ENCODE results near the gene PDK4.
"Not testable (repeated sequence)": the region's sequence is repeated elsewhere in the genome, so short reads cannot be mapped to it uniquely, and the experiment has no call there.

PDK4 gene

DNA sequence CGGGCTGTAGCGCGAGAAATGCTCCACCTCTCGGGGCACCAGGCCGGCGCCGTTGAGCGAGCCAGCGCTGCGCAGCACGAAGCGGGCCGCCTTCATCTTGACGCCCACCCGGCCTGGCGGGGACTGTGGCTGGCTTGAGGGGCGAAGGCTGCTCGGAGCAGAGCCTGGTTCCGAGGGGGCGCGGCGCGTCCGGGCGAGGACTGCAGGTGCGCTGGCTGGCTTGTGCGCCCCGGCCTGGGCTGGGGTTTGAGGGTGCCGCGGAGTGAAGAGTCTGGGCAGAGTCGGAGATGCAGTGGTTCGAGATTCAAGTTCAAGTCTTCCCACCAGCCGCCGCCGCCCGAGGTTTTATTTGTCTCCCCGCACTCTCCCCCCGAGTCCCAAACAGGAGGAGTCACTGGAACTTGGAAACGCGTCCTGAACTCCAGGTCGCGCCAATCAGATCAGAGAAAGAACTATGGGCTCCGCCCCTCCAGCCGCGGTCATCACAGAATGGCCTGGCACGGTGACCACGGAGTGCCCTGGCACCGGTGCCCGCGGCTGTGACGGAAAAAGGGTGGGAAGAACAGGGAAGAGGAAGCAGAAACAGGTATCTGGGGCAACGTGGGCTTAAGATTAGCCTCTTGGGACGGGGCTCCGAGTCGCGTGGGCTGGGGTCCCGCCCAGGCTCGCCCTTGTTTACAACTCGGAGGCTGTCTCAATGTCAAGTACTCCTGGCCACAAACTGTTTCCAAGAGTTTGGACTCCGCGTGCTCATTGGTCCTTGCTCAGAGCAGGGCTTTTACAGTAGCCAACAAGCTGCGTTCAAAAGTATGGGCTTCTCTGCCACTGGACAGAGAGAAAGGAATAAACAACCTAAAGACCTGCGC, at the start of gene PDK4:
PDK4 (minus strand) TSS at position 319 of the 866 bp plus-strand sequence; CDS start at position 96, 223 bp downstream.
- DNase-seq: no peak

DNA sequence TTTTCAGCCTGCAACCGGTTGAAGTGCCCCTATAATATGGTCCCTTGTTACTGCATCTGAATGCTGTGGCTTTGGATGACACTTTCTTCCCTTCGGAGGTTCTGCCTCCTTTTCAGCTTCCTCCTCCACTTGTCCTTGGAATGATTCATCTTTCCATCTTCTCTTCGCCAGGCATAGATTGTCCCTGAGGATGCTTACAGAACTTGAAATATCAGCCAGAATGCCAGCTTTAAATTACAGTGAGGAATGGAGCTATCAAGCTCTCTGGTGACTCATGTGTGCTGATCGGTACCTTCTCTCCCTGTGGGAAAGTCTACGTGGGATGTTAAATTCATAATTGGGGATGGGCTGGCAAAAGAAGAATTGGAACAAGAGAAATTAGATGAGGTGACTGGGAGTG, 45.9 kb upstream of the PDK4 start:
- DNase-seq: no peak

DNA sequence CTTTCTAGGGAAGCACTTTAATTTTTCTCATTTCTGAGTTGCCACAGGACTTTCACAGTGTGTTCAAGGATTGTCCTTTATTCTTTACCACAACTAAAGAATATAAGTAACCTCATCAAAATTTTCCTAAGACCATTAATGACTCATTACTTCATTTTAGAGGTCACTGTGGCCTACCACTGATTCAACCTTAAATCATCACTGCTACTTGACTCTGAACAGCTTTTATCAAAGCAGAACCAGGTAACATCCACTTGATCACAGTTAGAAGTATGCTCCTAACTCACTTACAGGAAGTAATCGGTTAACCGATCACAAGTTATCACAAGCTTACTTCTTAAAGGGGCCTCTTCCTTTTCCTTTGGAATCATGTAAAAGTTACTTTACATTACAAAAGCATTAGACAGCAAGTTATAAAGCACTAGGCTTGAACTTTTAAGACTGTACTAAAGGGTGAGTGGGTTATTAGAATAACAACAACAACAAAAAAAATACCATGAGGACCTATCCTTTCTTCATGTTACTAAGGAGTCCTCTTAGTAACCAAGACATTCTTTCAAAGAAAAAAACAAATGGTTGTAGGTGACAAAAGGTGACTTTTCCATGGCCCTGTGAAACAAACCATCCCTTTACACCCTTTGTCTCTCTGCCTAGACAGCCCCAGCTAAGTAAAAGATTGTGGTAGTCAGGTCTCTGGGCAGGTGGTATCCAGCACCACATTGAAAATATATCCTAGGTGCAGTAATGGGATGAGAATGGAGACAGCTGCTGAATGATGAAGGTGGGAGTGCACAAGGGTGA, 40.0 kb upstream of the PDK4 start:
- no peak for DNase-seq

DNA sequence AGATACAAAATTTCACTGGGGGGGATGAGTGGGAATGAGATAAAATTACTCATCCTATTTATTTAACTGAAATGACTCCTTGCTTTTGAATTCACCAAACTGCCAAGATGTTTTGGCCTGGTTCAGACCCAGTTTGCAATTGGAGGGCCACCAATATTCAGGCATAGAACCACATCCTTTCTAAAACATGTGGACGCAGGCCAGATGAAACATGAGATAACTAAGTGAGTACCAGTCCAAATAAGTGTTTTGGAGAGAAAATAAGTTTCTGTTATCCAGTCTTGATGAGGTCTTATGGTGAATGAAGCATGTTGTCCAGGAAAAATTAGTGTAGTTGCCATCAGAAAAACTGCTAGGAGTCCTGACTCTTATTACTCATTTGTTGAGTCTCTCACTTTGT, 36.3 kb upstream of the PDK4 start:
- no peak for DNase-seq

GRCh38 chr7:95631527-95631926, 35.2 kb upstream of the PDK4 start:
- no peak for DNase-seq

DNA sequence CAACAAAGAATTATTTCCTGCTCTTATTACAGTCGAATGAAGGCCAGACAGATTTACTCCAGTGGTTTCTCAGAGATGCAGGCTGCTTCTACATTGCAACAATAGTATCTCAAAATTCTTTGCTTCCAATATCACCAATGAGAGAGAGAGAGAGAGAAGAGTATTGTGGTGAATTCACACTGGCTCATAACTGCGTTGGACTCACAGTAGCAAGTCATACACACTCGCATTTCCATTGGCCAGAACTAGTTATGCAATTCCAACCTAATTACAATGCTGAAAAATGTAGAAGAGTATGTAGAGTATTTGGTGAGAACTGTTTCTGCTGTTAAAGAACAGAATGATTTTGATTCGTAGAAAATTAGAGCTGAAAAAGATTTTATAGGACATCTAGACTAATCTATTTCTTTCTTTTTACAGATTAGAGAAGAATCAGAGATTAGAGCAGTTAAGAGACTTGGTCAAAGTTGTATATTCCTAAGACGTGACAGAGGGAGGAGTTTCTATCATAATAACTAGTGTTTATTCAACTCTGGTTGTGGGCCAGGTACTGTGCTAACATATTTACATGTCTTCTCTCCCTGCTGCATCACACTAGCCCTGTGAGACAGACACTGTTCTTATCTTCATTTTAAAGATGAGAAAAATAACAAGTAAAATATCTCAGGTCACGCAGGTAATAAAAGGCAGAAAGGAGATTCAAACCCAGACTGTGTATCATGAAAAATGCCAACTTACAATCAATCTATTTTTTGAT, 34.6 kb upstream of the PDK4 start:
- DNase-seq: no peak

DNA sequence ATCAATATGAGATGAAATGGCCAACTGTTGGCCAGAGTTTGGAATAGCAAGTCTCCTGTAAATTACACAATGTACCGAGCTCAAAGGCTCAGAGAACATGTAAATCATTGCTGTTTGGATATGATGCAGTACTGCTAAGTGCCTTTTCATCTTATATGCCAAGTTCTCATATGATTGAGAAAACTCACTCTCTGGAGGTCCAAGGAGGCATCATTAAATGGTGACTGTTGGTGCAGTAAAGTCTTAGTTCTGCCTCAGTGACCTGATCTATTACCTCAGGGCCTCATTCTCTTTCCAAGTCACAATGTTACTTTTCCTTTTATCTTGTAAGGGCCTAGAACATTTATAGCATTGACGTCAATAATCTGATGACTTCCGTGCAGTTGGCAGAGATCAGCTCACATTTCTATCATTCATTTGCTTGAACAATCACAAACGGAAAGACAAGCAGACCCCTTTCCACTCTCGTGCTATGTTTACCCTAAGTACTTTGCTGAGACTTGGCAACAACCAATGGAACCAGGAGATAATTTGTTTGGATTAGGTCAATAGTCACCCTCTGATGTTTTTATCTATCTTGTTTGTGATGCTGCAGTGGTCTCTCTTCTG, 32.6 kb upstream of the PDK4 start:
- no peak for DNase-seq

DNA sequence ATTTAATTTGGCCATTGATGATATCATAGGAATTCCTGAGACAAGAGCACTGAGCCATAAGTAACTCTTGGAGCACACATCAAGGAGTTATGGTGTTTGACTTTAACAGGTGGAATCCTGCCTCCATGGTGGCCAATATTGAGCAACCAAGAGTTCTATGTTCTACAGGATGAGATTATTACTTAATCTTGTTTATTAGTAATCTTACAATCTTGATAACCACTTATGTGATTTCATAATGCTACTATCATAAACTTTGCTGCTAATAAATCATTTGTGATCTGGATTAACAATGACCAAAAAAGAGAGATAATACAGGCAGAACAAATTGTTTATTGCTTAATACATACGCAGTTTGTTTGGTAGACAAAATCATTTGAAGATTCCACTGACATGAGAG, 27.5 kb upstream of the PDK4 start:
- DNase-seq: no peak

- DNase-seq: no peak
Observed at GRCh38 chr7:95622859-95623258, 26.5 kb upstream of the PDK4 start.

- DNase-seq: no peak
Observed at GRCh38 chr7:95622001-95622549, 25.8 kb upstream of the PDK4 start.

DNA sequence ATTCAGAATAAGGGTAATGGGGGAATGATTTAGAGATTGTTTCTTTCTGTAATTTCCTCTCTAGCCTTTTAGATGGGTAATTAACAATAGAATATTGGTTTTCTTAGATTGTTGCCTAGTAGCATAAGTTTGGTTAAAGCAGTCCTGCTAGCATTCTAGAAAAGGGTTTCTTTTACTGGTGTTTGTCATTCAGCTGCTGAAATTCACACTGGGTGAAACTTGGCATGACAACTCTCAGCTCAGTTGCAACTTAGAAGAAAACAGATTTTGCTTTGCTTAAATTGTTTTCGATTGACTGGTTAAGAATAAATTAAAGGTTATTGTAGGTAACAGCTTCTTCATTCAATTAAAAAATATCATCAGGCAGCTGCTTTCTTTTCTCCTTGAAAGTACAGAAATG, 25.1 kb upstream of the PDK4 start:
- no peak for DNase-seq

DNA sequence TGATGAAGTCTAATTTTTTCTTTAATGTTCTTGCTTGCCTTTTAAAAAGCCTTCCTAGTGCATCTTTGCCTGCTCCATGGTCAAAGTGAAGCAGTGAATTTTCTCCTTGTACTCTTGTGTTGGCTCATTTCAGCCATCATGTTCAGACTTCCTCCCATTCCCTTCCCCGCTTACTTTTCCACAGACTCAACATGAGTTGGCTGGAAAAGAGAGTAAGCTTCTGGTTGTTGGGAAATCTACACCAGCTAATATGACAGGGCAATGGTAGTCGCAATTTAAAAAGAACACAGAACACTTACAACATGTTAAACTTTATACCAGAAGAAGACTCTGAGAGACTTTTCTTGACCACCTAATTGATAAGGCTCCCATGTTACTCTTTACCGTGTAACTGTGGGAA, 24.3 kb upstream of the PDK4 start:
- no peak for DNase-seq

GRCh38 chr7:95619921-95620320, 23.6 kb upstream of the PDK4 start:
- no peak for DNase-seq

DNA sequence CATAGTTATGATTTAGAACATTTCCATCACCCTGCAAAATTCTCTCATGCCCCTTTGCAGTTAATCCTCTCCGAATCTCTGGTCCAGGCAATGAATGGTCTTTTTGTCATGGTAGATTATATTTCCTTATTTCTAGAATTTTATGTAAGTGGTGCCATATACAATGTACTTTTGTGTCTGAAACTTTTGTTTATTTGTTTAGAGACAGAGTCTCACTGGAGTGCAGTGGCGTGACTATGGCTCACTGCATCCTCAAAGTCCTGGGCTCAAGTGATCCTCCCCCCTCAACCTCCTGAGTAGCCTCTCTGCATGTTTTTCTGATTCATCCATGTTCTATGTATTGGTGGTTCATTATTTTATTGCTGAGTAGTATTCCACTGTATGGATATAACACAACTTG, 23.2 kb upstream of the PDK4 start:
- DNase-seq: no peak

GRCh38 chr7:95614442-95614940, 18.2 kb upstream of the PDK4 start:
- DNase-seq: no peak

DNA sequence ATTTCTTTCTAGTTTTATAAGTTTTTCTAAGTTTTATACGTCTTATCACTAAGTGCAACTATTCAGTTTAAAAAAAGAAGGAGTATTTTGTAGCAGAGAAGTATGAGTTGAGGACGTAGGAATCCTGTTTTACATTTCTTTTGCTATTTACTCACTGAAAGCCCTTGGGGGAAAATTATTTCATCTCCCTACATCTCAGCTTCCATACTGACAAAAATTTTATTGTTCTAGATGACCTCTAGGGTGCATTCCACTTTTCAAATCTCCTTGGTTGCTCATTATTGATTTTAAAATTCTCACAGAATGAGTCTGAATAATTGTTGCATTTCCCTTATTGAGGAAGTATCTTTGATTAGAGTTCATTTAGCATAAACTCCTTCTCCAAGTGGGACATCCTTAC, 14.9 kb upstream of the PDK4 start:
- DNase-seq: no peak

GRCh38 chr7:95609277-95609971, 13.1 kb upstream of the PDK4 start:
- no peak for DNase-seq

GRCh38 chr7:95608359-95609173, 12.2 kb upstream of the PDK4 start:
- DNase-seq: no peak

GRCh38 chr7:95607561-95607960, 11.2 kb upstream of the PDK4 start:
- no peak for DNase-seq

- DNase-seq: no peak
Observed at GRCh38 chr7:95605275-95605674, 9.0 kb upstream of the PDK4 start.

DNA sequence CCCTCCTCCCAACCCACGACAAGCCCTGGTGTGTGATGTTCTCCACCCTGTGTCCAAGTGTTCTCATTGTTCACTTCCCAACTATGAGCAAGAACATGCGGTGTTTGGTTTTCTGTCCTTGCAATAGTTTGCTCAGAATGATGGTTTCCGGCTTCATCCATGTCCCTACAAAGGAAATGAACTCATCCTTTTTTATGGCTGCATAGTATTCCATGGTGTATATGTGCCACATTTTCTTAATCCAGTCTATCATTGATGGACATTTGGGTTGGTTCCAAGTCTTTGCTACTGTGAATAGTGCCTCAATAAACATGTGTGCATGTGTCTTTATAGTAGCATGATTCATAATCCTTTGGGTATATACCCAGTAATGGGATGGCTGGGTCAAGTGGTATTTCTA, 8.5 kb upstream of the PDK4 start:
- DNase-seq: not testable (repeated sequence)

All from NCI-H187 treated with DMSO at 0.1 percent for 48 hours (cell line).